ENCODE results near the gene PIWIL4.

Gene PIWIL4

GRCh38 chr11:94537031-94537600 lies 30.1 kb upstream of the PIWIL4 start:
- POLR2A ChIA-PET, result no interaction called here
- TF ChIP-seq, protein P1, sequence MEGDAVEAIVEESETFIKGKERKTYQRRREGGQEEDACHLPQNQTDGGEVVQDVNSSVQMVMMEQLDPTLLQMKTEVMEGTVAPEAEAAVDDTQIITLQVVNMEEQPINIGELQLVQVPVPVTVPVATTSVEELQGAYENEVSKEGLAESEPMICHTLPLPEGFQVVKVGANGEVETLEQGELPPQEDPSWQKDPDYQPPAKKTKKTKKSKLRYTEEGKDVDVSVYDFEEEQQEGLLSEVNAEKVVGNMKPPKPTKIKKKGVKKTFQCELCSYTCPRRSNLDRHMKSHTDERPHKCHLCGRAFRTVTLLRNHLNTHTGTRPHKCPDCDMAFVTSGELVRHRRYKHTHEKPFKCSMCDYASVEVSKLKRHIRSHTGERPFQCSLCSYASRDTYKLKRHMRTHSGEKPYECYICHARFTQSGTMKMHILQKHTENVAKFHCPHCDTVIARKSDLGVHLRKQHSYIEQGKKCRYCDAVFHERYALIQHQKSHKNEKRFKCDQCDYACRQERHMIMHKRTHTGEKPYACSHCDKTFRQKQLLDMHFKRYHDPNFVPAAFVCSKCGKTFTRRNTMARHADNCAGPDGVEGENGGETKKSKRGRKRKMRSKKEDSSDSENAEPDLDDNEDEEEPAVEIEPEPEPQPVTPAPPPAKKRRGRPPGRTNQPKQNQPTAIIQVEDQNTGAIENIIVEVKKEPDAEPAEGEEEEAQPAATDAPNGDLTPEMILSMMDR (IDR thresholded peaks at IDR 0.05; ENCODE audit: control extremely low read depth, extremely low read depth, low read depth, missing control alignments), result no peak
- no peak for DNase-seq (ENCODE audit: extremely low spot score)
- CTCF ChIA-PET, result interaction anchor here (1.4 kb wide), 1 partner anchor 17 kb away, joined by 5 read pairs; no protein-coding TSS in a partner anchor

GRCh38 chr11:94539420-94539819 lies 27.7 kb upstream of the PIWIL4 start:
- ChIA-PET CTCF (interaction anchor here (0.7 to 1.2 kb wide), 3 partner anchors 16 to 25 kb away, joined by 3 to 4 read pairs (median 3); no protein-coding TSS in a partner anchor), POLR2A (no interaction called here)
- TF ChIP-seq, protein P1 (IDR thresholded peaks at IDR 0.05; ENCODE audit: control extremely low read depth, extremely low read depth, low read depth, missing control alignments), result no peak
- DNase-seq (ENCODE audit: extremely low spot score), result no peak

GRCh38 chr11:94543695-94544645 lies 23.2 kb upstream of the PIWIL4 start, which contains the start of gene FUT4:
TSS of gene FUT4 (plus strand) at chr11:94543921. CDS start at chr11:94544134, 213 bp downstream.
- ChIA-PET POLR2A (no interaction called here), CTCF (interaction anchor here (0.9 to 1.6 kb wide), 3 partner anchors 11 to 53 kb away, joined by 3 to 4 read pairs (median 3); no protein-coding TSS in a partner anchor)
- TF ChIP-seq, protein P1 (IDR thresholded peaks at IDR 0.05; ENCODE audit: control extremely low read depth, extremely low read depth, low read depth, missing control alignments), result no peak
- DNase-seq (ENCODE audit: extremely low spot score), result peak; percentile 86

DNA sequence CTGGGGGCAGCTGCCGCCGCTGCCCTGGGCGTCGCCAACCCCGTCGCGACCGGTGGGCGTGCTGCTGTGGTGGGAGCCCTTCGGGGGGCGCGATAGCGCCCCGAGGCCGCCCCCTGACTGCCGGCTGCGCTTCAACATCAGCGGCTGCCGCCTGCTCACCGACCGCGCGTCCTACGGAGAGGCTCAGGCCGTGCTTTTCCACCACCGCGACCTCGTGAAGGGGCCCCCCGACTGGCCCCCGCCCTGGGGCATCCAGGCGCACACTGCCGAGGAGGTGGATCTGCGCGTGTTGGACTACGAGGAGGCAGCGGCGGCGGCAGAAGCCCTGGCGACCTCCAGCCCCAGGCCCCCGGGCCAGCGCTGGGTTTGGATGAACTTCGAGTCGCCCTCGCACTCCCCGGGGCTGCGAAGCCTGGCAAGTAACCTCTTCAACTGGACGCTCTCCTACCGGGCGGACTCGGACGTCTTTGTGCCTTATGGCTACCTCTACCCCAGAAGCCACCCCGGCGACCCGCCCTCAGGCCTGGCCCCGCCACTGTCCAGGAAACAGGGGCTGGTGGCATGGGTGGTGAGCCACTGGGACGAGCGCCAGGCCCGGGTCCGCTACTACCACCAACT lies 22.4 kb upstream of the PIWIL4 start:
- CTCF ChIA-PET, result interaction anchor here (0.9 to 1.6 kb wide), 3 partner anchors 11 to 52 kb away, joined by 3 to 4 read pairs (median 3); no protein-coding TSS in a partner anchor
- no peak for DNase-seq (ENCODE audit: extremely low spot score)
- TF ChIP-seq, protein P1 (IDR thresholded peaks at IDR 0.05; ENCODE audit: control extremely low read depth, extremely low read depth, low read depth, missing control alignments), result no peak
- POLR2A ChIA-PET, result no interaction called here

- CTCF ChIA-PET, result interaction anchor here (1.6 kb wide), 1 partner anchor 29 kb away, joined by 4 read pairs; no protein-coding TSS in a partner anchor
- TF ChIP-seq, protein P1 (IDR thresholded peaks at IDR 0.05; ENCODE audit: control extremely low read depth, extremely low read depth, low read depth, missing control alignments), result no peak
- POLR2A ChIA-PET, result no interaction called here
- no peak for DNase-seq (ENCODE audit: extremely low spot score)
Observed at GRCh38 chr11:94545264-94546161, 21.7 kb upstream of the PIWIL4 start.
